NCI-H1694 (cell line): ENCODE data around the gene RBP2.
"Not testable (repeated sequence)": the region's sequence is repeated elsewhere in the genome, so short reads cannot be mapped to it uniquely, and the experiment has no call there.

ENCODE experiments used
- DNase-seq: peaks from one replicate; lab custom pipeline; 2025; lab: John Stamatoyannopoulos, UW

RBP2 gene

DNA sequence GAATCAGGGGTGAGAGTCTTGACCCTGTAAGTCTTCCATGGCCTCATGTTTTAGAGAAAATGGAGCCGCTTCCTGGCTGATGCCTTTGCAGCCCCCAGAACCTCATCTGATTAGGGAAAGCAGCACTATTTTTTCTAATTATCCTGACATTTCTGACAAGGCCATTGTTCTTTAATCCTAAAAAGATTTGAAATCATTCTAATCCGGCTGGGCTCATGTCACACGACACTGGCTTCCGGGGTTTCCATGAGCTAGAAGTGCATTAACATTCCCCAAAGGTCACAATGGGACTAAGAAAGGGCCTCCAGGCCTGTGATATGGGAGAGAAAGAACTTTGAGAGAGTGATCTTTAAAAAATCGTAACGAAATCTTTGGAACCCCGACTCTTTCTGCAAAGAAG lies 33.1 kb downstream of the RBP2 start:
- no peak for DNase-seq

- DNase-seq, result no peak
These were observed 34.7 kb downstream of the RBP2 start for GRCh38 chr3:139441656-139442055.

DNA sequence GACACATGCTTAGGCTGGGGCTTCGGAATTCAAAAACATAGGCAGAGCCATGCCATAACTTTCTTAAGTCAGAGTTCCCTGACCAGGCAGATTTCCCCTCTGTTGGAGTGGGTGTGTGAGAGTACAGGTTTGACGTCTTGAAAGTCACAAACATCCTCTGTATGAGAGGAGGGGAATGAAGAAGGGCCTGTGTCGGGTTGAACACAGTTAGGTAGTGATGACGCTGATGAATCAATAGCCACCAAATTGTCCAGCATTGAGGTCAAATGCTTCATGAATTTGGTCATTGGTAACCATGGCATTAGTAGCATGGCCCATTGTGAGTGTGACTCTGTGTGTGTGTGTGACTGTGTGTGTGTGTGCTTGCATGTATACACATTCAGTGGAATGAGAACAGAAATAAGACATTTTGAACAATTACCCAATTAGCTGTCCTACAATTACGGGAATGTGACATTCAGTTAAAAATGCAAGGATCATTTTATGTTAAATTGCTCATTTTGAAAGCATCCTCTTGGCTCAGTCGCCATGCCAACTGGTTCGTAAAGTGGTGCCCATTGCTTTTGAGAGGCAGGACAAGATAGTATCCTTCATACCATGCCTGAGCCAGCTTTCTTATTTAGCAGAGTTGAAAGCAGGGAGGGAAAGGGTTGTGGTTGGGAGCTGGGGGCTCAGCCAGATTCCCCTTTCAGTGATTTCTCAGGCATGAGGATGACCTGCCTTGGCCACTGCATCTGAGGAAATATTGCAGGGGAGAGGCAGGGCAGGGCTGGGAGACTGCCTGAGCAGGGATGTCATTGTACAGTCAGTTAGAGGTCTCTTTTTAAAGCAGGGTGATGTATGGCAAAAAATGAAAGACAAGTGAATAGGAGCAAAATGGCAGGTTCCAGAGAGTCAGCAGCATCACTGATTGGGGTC lies 35.4 kb downstream of the RBP2 start:
- DNase-seq, result no peak

- no peak for DNase-seq
These were observed 37.0 kb downstream of the RBP2 start for GRCh38 chr3:139439278-139439677.

GRCh38 chr3:139434764-139435307 lies 41.5 kb downstream of the RBP2 start:
- DNase-seq, result no peak

DNA sequence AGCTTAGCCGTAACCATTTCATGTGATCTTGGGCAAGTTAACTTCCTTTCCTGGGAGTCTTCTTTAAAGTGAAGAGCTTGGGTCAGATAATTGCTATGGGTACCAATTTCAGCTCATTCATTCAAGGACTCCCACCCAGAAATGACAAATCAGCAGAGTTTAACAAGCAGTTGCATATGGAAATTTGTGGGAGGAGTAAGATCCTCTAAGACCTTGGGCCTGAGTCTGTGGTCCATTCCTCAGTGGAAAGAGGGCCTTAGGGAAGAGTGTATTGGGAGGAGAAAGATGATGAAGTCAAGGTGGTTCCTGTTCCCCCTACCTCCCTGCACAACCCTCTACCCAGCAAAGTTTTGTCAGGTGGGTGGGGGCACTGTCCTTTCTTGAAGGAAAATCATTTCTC lies 42.1 kb downstream of the RBP2 start:
- DNase-seq, result no peak

DNA sequence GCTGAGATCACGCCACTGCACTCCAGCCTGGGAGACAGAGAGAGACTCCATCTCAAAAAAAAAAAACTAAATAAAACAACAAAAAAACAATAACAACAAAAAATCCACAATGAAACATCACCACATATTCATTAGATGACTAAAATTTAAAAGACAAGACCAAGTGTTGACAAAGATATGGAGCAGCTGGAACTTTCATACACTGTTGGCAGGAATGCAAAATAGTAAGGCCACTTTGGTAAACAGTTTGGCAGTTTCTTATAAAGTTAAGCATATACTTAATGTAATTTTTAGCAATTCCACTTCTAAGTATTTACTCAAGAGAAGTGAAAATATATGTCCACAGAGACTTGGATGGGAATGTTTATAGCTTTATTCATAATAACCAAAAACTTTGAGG lies 43.2 kb downstream of the RBP2 start:
- DNase-seq, result no peak

DNA sequence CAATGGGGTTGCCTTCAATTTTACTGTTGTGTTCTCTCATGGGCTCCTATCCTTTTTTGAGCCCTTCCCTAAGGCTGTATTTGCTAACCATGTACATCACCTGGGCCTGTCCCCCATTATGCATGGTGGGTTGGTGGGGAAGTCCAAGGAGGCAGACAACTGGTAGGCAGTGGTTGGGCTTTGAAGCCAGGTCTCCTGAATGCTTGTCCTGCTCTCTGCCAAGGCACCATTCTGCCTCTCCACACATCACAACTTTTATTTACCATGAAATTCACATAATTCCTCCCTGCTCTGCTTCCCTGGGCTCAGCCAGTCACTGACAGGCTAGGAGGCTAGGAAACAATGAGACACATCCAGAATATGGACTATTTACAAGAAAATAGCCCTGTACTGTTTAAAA lies 45.8 kb downstream of the RBP2 start:
- DNase-seq, result no peak

DNA sequence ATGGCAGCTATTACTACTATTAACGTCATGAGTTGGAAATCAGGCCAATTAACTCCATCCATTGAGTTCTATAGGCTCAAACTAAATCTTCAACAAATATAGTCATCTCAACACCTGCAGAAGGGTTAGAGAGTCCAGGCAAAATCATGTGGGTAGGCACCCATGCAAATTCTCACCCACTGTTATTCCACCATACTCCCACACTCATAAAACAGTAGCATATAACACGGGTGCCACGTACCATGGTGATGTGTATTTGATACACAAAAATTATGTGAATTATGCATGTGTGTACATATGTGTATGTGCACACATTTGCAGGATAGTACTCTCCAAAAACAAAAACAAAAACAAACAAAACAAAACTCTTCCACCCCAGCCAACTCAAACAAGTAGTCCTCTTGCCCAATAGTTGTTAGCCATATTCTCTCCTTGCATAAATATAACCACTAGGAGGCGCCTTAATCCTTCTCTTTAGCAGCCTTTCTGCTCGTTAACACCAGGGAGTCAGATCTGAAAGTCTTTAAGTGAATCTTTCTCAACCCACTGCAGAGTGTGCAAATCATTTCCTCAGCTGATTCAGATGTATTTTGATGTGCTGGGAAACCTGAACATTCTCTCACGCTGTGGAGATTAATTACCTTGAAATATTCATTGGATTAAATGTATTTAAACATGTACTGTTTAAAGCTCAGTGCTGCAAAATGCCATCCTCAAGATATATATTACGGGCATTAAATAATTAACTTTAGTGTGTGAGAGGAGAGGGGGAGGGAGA lies 48.8 kb downstream of the RBP2 start:
- DNase-seq, result peak; percentile 95

GRCh38 chr3:139425745-139426400 lies 50.4 kb downstream of the RBP2 start:
- DNase-seq, result no peak

- DNase-seq, result no peak
These were observed 53.1 kb downstream of the RBP2 start for GRCh38 chr3:139423232-139423631.

GRCh38 chr3:139421460-139421859 lies 54.9 kb downstream of the RBP2 start:
- DNase-seq, result no peak

DNA sequence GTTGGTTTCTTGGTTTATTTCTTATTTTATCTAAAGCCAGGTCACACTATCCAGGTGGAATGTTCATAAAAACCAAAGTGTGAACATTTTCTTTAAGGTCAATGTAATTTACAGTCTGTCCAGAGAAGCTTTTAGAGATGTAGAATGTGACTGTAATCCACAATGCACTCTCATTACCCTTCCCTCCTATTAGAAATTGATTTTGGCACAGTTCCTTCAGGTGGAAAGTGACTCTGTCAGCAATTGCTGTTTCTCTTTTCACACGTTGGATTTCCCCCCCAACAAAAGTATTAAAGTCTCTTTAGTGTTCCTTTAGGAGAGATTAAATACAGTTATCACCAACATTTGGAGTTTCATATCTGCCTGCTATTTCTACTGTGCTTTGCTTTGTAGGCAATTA lies 55.3 kb downstream of the RBP2 start:
- no peak for DNase-seq

DNA sequence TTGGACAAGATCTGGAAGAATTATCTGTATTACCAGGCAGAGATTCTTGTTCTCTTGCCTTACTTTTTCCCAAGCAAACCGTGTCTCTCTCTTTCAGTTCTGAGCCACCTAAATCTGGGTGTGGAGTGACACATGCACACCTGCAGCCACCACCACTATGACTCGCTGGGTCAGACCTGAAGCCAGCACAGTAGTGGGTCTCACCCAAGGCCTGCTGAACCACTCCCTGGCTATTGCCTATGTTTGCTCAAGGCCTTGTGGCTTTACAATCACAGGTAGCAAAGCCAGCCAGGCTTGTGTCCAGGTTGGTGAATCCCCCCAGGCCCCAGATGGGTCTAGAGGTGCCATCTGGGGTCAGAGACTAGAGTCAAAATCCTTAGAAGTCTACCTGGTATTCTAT lies 58.2 kb downstream of the RBP2 start:
- DNase-seq, result no peak

DNA sequence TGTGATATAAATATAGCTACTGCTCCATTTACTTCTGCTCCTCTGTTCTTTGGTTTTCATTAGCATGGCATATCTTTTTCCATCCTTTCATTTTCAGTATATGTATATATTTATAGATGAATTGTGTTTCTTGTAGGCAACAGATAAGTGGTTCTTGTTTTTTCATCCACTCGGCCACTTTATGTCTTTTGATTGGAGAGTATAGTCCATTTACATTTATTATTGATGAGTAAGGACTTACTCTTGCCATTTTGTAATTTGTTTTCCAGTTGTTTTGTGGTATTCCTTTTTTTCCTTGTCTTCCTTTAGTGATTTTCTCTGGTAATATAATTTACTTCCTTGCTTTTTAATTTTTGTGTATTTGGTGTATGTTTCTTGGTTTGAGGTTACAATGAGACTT lies 60.0 kb downstream of the RBP2 start:
- no peak for DNase-seq

DNA sequence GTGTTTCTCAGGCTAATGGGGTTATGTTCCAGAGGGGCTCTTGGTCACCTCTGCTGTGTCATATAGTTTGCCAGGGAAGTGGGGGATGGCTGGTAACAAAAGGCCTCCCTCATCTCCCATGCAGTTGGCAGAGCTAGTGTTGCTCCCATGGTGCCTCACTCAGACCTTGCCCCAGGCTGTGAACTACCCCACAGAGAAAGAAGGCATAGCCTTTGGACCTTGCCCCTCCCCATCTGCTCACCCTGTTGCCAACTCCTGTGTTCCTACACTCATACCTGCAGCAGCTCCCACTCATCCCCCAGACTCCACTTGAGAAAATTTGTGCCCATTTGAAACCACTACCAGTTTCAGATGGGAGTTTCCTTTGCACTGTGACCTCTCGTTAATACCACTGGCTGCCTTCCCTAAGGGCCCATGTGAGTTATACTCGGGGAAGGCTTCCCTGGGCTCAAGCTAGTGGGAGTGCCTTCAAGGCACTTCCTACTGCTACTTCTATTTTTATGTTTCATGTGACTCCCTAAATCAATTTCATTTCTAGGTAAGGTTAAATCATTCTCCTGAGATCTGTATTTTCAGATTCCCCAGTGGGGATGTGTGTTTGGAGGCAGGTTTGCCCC lies 61.6 kb downstream of the RBP2 start:
- DNase-seq, result no peak

DNA sequence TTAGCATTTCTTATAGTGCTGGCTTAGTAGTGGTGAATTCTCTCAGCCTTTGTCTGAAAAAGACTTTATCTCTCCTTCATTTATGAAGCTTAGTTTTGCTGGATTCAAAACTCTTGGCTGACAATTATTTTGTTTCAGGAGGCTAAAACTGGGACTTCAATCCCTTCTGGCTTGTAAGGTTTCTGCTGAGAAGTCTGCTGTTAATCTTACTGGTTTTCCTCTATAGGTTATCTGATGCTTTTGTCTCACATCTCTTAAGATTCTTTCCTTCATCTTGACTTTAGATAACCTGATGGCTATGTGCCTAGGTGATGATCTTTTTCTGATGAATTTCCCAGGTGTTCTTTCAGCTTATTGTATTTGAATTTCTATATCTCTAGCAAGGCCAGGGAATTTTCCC lies 63.4 kb downstream of the RBP2 start:
- DNase-seq, result not testable (repeated sequence)
